ENCODE measurements around the gene PRKG2.
A peak's percentile ranks its signal among the peaks of the same experiment; 100 is the strongest.

PRKG2 gene

DNA sequence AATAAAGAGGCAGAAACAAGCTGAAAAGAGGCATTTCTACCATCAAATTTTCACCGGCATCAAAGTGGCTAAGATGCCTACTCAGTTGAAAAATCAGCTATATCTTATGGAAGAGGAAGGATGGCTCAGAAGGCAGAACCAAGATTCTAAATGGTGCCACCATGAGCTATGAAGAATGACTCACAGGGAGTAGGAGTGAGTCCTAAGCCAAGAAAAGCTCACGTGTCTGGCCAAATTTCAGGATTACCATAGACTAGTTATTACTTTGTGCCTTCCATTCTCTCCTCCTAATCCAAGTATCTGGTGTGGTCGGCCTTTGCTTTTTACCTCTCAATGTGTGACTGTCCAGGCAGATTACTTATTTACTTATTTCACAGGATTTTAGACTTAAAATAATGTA, 129.7 kb downstream of the PRKG2 start:
- DNase-seq, result no peak

DNA sequence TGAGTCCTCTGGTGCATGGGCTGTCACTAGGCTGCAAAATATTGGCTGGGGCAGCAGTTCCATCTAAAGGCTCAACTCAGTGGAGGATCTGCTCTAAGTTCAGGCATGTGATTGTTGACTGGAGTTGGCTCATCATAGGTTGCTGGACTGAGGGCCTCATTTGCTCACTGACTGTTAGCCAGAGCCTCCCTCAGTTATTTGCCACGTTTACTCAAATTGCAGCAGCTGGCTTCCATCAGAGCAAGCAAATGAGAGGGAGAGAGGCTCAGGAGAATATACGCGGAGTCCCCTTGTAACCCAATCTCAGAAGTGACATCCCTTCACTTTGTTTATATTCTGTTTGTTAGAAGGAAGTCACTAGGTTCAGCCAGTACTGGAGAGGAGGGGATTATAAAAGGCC, 130.4 kb downstream of the PRKG2 start:
- no peak for DNase-seq

DNA sequence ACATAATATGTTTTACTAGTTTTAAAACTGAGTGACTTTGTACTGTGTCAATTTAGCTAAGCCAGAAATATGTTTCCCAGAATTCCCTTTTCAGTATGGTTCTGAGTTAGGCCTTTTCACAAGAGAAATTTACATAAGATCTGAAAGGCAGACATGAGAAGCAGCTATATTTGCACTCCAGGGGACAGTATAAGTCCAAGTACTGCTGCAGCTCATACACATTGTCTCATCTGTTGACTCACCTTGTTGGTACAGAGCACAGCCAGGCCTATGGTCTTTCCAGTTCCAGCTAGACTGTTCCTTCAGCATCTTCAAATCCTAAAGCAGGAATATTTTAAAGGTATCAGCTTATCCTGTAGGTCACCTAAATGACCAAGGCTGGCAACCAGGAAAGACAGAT, 131.0 kb downstream of the PRKG2 start:
- DNase-seq, result no peak

DNA sequence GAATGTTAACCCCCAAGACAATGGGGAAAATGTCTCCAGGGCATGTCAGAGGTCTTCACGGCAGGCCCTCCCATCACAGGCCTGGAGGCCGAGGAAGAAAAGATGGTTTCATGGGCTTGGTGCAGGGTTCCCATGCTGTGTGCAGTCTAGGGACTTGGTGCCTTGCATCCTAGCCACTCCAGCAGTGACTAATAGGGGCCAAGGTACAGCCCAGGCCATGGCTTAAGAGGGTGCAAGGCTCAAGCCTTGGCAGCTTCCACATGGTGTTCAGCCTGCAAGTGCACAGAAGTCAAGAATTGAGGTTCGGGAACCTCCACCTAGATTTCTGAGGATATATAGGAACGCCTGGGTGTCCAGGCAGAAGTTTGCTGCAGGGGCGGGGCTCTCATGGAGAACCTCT, 133.9 kb downstream of the PRKG2 start:
- no peak for DNase-seq

DNA sequence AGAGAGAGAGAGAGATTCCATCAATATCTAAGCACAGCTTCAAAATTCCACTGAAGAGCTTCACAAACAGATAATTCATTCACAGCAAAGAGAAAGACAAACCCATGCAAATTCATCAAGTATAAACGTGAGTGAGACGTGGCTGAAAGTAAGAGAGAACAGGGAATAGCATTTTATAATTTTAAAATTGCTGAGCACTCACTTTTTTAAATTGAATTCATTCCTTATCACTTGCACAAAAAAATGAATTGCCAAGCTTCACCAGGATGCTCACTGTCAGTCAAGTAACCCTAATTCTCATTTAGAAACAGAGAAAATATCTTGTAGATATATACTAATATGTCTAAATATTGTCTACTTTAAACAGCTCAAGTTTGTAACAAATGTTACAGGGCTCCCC, 144.0 kb downstream of the PRKG2 start:
- DNase-seq, result no peak

DNA sequence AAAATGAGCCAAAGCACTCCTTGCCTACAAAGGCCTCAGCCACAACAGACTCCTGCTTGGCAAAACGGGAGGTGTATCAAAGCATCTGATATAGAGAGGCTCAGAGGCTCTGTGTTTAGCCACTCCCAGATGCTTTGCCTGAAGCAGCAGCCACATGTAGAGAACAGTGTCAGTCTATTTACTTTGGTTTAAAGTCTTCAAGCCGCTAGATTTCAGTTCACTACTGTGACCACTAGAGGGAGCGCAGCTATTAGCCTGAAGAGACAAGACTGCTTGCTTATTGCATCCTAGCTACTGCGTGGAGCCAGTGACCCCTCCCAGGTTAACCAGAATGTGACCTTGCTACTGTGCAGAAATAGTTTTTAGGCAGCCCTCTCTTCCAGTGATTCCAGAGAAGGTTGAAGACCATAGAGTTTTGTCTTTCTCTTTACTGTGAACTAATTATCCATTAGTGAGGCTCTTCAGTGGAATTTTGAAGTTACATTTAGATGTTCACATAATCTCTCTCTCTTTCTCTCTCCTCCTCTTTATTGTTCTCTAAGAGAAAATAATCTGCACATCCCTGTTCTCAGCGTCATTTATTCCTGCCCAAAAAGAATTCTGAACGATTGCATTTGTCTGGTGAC, 145.2 kb downstream of the PRKG2 start:
- DNase-seq, result peak; percentile 77 to 86 (median 85)

DNA sequence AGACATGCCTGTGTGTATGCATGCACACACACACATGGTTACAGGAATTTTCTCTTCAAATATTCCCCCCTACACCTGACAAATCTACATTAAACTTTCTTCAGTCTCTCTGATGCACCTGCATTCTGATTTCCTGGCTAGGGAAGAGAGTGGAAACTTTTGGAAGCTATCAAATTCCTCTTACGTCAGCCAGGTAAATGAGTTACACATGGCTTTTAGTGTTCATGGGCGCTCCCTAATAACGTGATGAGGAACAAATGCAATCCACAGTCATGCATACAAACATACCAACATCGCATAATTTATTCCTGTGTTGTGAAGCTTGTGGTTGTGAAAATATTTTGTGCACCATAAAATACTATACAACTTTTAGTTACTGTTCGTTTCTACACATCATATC, 149.6 kb downstream of the PRKG2 start:
- no peak for DNase-seq

DNA sequence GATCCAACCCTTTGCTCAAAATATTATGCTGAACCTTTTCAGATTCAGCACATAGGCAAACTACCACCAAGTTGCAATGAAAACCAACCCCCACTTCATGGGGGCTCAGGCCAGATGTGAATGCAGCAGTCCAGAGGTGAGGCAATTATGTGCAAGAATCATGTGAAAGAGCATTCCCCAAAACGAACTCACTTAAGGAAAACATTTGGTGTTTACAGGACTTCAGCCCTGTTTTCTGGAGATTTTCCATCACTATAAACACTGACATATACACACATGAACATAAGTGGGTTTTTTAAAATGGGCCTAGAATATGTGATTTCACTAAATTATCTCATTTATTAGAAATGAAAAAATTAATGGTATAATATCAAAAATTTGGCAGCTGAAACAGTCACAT, 153.0 kb downstream of the PRKG2 start:
- no peak for DNase-seq

DNA sequence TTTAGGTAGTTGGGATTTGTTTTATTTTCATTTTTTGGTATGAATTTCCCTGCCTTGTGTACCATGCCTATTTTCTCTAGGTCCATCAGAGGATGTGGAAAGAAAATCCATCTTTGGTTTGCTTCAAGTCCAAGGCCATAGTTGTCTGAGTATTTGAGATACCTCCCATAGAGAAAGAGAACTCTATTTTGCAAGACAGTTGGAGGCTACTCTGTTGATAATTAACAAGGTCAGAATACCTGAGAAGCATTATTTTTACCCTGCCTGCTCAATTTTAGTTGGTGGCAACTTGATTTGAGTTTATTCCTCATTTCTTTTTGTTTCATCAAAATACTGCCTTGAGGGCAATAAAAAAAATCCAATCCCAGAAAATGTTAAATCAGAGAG, 153.7 kb downstream of the PRKG2 start:
- no peak for DNase-seq

DNA sequence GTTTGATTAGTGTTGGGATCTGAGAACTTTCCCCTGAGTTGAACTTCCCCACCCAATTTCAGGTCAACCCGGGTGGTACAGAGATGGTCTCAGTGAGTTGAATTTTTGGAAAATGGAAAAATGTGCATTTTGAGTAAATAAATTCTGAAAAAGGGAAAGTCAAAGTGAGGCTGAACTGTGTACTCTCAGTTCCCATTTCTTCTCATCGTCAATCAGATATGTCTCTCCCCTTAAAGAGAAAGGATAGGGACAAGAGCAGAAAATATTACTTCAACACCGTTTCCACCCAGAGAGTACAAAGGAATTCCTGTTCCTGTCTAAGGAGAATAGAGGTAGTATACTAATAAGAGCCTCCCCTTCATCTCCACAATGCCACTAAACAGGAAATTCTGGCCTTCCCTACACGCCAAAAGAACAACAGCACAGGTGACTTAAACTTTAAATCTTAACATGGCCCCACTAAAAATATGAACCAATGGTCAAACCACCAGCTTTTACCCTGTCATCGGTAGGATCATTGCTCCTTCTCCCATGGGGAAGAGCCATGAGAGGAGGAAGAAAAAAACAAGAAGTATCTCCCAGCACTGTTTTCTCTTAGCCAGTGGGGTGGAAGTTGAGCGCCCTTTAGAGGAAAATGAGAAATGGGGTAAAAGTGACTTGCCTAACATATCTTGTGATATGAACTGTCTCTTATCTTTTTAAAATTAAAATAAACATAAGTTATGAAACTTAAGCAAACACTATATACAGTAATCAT, 154.3 kb downstream of the PRKG2 start:
- DNase-seq, result peak in 1 of 3 donors; percentile 26

DNA sequence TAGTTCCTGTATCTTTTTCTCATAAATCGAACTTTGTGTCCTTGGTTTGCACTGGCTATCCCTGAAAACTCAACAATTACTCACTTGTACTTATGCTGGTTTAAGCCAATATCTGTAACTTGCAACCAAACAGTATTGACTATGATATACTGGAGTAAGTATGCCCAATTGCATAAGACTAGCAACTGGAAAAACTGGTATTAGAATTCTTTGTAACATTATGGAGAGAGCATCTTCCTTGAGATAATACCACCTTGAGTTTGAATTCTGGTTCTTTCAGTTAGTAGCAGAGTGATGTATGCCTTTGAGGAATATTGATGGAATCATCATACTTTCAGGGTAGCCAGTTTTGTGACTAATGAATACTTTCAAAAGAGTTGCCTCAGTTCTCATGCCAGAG, 156.4 kb downstream of the PRKG2 start:
- no peak for DNase-seq

DNA sequence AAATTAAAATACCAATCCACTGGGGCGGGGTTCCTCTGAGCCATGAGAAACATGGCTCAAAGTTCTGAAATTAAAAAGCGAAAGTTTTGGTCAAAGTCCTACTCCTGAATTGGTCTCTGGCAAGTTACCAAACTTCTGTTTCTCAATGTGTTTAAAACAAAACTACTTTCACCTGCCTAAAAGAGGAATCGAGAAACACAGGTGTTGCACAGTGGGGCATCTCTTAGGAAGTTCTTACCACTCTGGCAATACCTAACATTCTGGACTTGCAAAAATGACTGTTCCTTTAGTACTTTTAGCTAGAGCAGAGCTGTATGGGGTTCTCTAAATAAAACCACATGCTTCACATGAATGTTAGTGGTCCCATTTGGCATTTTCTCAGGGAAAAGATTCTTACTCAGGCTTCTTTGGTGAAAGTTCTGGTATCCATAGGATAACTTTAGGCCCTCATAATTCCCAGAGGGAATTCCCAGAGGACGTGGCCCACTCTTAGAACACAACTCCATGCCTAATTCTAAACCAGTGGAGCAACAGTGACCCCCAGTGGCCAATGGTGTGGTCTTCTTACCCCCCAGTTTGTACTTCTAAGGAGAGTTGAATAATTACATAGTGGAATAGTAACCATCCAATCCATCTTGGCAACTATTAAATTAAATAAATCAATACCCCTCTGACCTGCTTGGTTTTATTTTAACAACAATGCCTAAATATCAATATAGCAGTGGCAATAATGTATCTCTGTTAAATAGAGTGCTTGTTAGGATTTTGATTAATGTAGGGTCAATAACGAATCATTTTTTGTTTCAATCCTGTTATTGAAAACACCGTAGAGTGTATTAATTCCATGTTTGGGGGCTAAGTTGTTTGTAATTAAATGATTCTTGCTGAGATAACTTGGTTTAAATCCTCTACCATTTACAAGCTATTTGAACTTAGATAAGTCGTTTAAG, 162.6 kb downstream of the PRKG2 start:
- peak; percentile 46 to 63 (median 49) for DNase-seq

DNA sequence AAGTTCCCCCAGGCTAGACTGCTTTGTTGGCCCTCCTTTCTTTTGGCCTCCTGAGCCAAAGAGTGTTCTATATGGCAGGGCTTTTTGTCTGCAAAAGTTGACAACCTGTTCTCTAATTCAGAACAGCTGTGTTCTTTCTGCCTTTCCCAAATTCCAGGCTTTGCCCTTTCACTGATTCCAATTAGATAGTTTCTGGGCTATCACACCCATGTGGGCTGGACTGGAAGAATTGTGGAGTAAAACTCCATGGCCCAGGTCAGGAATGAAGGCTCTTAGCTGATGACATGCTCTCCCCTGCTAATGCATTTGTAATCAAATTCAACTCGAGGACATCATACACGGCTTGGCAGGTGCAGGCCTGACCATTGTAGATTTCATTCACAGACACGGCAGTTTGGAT, 165.1 kb downstream of the PRKG2 start:
- DNase-seq, result no peak

DNA sequence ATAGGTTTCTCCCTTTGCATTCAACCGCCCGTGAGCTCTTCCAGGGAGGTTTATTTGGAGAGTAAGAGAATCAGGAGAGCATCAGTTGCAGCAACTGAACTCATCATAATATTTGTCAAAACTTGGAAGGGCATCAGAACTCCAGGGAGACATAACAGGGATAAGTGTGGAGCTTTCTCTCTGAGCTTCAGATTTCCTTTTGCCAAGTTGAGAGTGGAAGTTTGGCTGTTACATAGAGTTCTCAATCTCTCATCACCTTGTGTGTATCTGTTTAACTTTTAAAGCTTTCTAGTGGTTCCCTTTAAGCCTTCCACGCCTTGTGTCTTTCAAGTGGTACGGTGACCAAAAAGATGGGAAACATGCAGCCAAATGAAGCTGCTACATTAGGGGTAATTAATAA, 165.7 kb downstream of the PRKG2 start:
- DNase-seq, result no peak

DNA sequence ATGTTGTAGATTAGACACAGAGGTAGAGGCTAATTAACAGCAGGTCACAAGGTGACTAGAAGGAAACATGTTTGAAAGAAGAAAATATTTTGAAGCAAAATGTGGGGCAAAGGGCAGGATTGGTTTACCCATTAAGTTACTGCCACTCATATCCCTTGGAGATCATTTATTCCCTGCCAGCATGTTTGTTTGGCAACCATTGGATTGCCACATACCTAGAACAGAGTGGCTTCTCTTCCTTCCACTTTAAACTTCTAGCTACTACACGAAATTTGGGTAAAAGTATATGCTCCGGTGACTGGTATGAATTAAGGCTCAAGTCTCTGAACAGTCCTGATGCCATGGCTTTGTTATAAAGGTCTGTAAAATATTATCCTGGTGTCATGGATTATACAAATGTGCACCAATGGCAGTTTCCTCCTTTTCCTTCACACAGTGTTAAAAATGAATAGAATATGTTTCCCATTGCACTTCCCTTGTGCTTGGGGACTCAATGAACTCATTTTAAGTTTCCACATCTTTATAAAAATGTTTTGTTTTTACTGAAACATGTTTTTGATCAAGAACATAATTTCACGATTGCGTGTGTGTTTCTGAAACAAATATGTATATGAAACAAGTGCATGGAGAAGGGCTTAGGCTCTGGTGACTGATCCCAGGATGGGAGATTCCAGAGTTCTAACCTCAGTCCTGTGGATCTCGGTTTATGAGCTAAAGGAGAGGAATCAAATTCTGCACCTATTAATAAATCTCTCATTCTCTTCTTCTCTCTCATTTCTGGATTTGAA, 172.2 kb downstream of the PRKG2 start:
- DNase-seq, result no peak

DNA sequence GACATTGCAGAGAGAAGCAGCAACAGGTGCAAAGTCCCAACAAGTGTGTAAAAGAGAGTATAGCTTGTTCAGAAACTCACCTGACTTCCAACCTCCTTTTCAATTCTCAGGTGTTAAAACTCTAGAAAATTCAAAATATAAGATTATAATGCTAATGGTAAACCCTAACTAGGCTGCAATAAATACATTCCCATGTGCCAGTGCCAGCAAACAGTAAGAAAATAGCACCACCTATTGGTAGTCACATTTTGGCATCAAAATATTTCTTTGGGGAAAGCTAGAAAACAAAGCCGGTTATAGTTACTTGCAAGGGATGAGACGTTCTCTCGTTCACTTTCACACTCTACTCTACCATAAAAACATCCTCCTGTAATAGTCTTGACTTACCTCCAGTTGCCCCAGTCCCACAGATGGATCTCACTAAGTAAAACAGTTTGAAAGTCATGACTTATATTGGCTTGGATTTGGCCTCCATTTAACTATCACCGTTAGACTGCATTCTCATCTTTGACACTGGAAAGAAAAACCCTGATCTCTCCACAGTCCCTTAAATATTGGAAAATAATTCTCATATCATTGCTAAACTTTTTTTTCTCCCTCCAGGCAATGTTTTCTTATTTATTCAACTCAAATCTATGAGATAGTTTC, 174.9 kb downstream of the PRKG2 start:
- DNase-seq, result peak in 2 of 3 donors; percentile 22 to 42

DNA sequence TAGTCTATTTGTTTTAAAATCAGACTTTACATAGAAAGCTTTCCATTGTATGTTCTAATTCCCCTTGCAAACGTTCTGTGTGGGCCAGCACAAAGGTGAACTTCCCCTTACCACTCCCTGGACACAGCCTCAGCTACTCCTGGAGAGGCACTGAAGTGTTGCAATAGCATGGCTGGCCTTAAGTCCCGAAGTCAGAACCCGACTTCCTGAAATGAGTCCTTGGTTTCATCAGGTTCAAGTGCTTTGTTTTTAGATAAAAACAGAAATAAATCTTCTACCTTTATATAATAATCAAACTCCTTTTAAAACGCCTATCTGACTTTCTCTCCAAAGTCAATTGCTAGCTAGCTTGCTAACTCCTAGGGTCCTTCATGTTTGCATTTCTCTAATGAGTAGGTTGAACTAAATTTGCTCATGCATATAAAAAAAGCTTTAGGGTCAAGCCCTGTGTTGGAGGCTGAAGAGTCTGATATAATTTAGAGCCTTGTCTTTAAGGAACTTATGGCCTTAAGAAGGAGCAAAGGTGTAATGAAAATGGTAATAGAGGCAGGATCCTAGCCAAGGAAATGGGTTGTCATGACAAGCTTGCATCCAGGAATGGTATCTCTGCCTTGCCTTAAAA, 175.6 kb downstream of the PRKG2 start:
- DNase-seq, result peak in 2 of 3 donors; percentile 3 to 10

DNA sequence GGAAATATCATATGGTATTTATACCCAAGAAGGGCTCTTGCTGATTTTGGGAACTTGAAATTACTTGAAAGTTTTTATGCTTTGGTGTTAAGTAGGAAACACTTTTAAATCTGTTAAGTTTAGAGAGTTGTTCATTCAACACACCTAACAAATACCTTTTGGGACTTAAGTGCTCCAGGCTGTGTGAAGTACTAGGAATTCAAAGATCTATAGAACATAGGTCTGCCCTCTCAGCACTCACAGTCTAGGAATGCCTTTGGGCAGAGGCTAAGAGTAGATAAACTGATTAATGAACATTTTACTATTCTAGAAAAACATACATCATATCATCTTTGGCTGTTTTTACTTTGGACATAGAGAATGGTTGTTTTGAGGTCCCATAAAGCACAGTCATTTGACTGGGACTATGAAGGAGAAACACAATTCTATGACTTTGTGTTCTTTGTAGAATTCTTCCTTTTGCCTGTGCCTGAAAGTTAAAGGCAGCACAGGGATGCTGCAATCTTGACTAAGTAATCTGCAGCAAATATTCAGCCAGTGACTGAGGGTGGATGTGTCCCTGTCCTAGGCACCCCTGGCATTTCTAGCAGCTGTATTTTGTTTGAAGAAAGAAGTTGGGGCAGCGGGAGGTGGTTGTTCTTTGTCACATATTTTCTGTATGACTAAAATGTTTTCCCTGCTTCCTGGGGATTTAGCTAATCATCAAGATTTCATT, 176.2 kb downstream of the PRKG2 start:
- no peak for DNase-seq

Measured in suppressor macrophage treated with lipopolysaccharide for 1 hour (primary cell).